ENCODE measurements around the gene SPEM2.
"Not testable (repeated sequence)": the region's sequence is repeated elsewhere in the genome, so short reads cannot be mapped to it uniquely, and the experiment has no call there.

SPEM2 gene

GRCh38 chr17:7442142-7442541 lies 16.7 kb downstream of the SPEM2 start:
- no peak for DNase-seq (ENCODE audit: low read depth)

GRCh38 chr17:7443499-7444485 lies 18.4 kb downstream of the SPEM2 start:
- DNase-seq (ENCODE audit: low read depth), result peak; percentile 9

GRCh38 chr17:7444682-7445618 lies 19.5 kb downstream of the SPEM2 start, which contains the start of gene CHRNB1:
Gene CHRNB1 (plus strand): TSS chr17:7445061. CDS start chr17:7445128, 67 bp downstream.
- no peak for DNase-seq (ENCODE audit: low read depth)

GRCh38 chr17:7445619-7445968 lies 20.2 kb downstream of the SPEM2 start:
- no peak for DNase-seq (ENCODE audit: low read depth)

GRCh38 chr17:7448461-7448860 lies 23.0 kb downstream of the SPEM2 start:
- no peak for DNase-seq (ENCODE audit: low read depth)

GRCh38 chr17:7459961-7460545 lies 34.6 kb downstream of the SPEM2 start:
- DNase-seq (ENCODE audit: low read depth), result no peak

- no peak for DNase-seq (ENCODE audit: low read depth)
These were observed 35.6 kb downstream of the SPEM2 start for GRCh38 chr17:7460850-7461660.

GRCh38 chr17:7462474-7463371 lies 37.3 kb downstream of the SPEM2 start:
- no peak for DNase-seq (ENCODE audit: low read depth)

- DNase-seq (ENCODE audit: low read depth), result no peak
These were observed 38.0 kb downstream of the SPEM2 start for GRCh38 chr17:7463372-7463846.

GRCh38 chr17:7464081-7464480 lies 38.7 kb downstream of the SPEM2 start:
- no peak for DNase-seq (ENCODE audit: low read depth)

- no peak for DNase-seq (ENCODE audit: low read depth)
These were observed 40.3 kb downstream of the SPEM2 start for GRCh38 chr17:7465597-7466275.

GRCh38 chr17:7466318-7466638 lies 40.9 kb downstream of the SPEM2 start:
- no peak for DNase-seq (ENCODE audit: low read depth)

- DNase-seq (ENCODE audit: low read depth), result peak; percentile 38
These were observed 41.4 kb downstream of the SPEM2 start for GRCh38 chr17:7466639-7467341.

- no peak for DNase-seq (ENCODE audit: low read depth)
These were observed 42.1 kb downstream of the SPEM2 start for GRCh38 chr17:7467498-7467897.

GRCh38 chr17:7468290-7468689 lies 42.9 kb downstream of the SPEM2 start:
- no peak for DNase-seq (ENCODE audit: low read depth)

GRCh38 chr17:7468804-7469389 lies 43.5 kb downstream of the SPEM2 start:
- DNase-seq (ENCODE audit: low read depth), result no peak

- DNase-seq (ENCODE audit: low read depth), result not testable (repeated sequence)
These were observed 44.4 kb downstream of the SPEM2 start for GRCh38 chr17:7469843-7470242.

- not testable (repeated sequence) for DNase-seq (ENCODE audit: low read depth)
These were observed 45.1 kb downstream of the SPEM2 start for GRCh38 chr17:7470457-7470973.

All from fibroblast of the conjunctiva (primary cell).